GM12875 (cell line): ENCODE data around the gene PRL.

Experiments used
- H3K4me3 ChIP-seq: one replicate; pipeline ENCODE4 v1.5.1; 2011; ENCODE audit warnings: low read depth, low read length, control low read depth
- CTCF ChIP-seq: IDR thresholded peaks from 2 replicates; pipeline ENCODE4 v1.5.1; 2011; ENCODE audit warnings: low read depth, mild to moderate bottlenecking, control low read depth, inconsistent platforms, low read length, moderate library complexity, borderline replicate concordance; ENCODE audit not compliant: insufficient read depth

The PRL gene

GRCh38 chr6:22318404-22318803 lies 21.6 kb upstream of the PRL start:
- H3K4me3 ChIP-seq: no peak overlapping the region
- TF ChIP-seq CTCF: no peak

- no peak for TF ChIP-seq CTCF
- no peak overlapping the region for H3K4me3 ChIP-seq
Measured at GRCh38 chr6:22313796-22314195, 17.0 kb upstream of the PRL start.

GRCh38 chr6:22308939-22309338 lies 12.1 kb upstream of the PRL start:
- no peak overlapping the region for H3K4me3 ChIP-seq
- TF ChIP-seq CTCF: no peak

GRCh38 chr6:22306741-22307466 lies 10.1 kb upstream of the PRL start:
- no peak for TF ChIP-seq CTCF

GRCh38 chr6:22302838-22303237 lies 6.0 kb upstream of the PRL start:
- TF ChIP-seq CTCF: no peak
- H3K4me3 ChIP-seq: no peak overlapping the region

More at GRCh38 chr6:22306741-22307466, 10.1 kb upstream of the PRL start:
- H3K4me3 ChIP-seq: no peak overlapping the region

GRCh38 chr6:22300273-22300998 lies 3.6 kb upstream of the PRL start:
- no peak for TF ChIP-seq CTCF
- H3K4me3 ChIP-seq: no peak overlapping the region

- H3K4me3 ChIP-seq: no peak overlapping the region
- TF ChIP-seq CTCF: no peak
Measured at GRCh38 chr6:22298475-22298890, 1.6 kb upstream of the PRL start.
